ENCODE data around the gene KLHDC1.

KLHDC1 gene

DNA sequence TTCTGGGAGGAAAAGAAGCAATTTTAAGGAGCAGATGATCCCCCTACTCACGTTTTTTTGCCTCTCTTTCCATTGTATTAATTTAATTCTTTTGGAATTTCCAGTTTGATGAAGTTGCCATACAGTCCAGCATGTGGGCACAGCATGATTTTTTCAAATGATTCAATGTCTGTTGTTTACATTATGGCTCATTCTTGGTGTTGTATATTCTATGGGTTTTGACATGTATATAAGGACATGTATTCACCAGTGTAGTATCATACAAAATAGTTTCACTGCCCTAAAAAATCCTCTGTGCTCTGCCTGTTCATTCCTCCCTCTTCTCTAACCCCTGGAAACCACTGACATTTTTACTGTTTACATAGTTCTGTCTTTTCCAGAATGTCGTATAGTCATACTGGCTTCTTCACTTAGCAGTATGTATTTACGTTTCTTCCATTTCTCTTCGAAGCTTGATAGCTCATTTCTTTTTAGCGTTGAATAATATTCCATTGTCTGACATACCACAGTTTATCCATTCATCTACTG, 61.7 kb downstream of the KLHDC1 start:
- no peaks in the 10 kb centered on the region for H3K9me2 ChIP-seq (replicated peaks; ENCODE audit: low read depth, low read length)

DNA sequence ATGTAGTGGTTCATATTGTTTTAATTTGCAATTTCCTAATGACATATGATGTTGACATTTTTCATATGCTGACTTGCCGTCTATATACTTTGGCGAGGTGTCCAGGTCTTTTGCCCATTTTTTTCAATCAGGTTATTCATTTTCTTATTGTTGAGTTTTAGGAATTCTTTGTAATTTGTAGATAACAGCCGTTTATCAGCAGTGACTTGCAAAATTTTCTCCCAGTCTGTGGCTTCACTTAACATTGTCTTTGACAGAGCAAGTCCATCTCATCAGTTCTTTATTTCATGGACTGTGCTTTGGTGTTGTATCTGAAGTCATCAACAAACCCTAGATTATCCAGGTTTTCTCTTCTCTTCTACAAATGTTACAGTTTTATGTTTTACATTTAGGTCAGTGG, 62.5 kb downstream of the KLHDC1 start:
- no peak overlapping the region for H3K9ac ChIP-seq (ENCODE audit: low read depth, low read length, poor library complexity, severe bottlenecking)
- H3F3A ChIP-seq (ENCODE audit: low read depth) = no peaks in the 10 kb centered on the region
- no peak overlapping the region for H3K4me2 ChIP-seq (ENCODE audit: low read depth, low read length, poor library complexity, severe bottlenecking)
- no peaks in the 10 kb centered on the region for H3K79me2 ChIP-seq (ENCODE audit: insufficient read depth, low read length)
- no peaks in the 10 kb centered on the region for H3K9me2 ChIP-seq (replicated peaks; ENCODE audit: low read depth, low read length)
- H3K9me3 ChIP-seq (ENCODE audit: insufficient read depth, low read depth, low read length) = no peaks in the 10 kb centered on the region
- H2AFZ ChIP-seq (ENCODE audit: low read length) = no peak overlapping the region
- H3K27me3 ChIP-seq (ENCODE audit: insufficient read depth, low read length, poor library complexity, severe bottlenecking) = no peaks in the 10 kb centered on the region
- no peaks in the 10 kb centered on the region for H3K4me1 ChIP-seq (ENCODE audit: insufficient read depth, low read length, poor library complexity, severe bottlenecking)
- no peak for TF ChIP-seq EZH2phosphoT487 (IDR thresholded peaks at IDR 0.05; ENCODE audit: borderline replicate concordance)
- TF ChIP-seq, protein P1, sequence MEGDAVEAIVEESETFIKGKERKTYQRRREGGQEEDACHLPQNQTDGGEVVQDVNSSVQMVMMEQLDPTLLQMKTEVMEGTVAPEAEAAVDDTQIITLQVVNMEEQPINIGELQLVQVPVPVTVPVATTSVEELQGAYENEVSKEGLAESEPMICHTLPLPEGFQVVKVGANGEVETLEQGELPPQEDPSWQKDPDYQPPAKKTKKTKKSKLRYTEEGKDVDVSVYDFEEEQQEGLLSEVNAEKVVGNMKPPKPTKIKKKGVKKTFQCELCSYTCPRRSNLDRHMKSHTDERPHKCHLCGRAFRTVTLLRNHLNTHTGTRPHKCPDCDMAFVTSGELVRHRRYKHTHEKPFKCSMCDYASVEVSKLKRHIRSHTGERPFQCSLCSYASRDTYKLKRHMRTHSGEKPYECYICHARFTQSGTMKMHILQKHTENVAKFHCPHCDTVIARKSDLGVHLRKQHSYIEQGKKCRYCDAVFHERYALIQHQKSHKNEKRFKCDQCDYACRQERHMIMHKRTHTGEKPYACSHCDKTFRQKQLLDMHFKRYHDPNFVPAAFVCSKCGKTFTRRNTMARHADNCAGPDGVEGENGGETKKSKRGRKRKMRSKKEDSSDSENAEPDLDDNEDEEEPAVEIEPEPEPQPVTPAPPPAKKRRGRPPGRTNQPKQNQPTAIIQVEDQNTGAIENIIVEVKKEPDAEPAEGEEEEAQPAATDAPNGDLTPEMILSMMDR (conservative IDR thresholded peaks at IDR 0.05; ENCODE audit: low read length) = no peak
- H3K4me3 ChIP-seq (ENCODE audit: low read length, poor library complexity, severe bottlenecking) = no peak overlapping the region
- no peaks in the 10 kb centered on the region for H3K36me3 ChIP-seq (ENCODE audit: insufficient read depth, low read length)
- no peaks in the 10 kb centered on the region for H4K20me1 ChIP-seq (ENCODE audit: insufficient read depth, low read length, poor library complexity, severe bottlenecking)

More for the DNA sequence above, 61.7 kb downstream of the KLHDC1 start:
- H3K4me3 ChIP-seq (ENCODE audit: low read length, poor library complexity, severe bottlenecking) = no peak overlapping the region
- TF ChIP-seq EZH2phosphoT487 (IDR thresholded peaks at IDR 0.05; ENCODE audit: borderline replicate concordance) = no peak
- TF ChIP-seq, protein P1 (conservative IDR thresholded peaks at IDR 0.05; ENCODE audit: low read length) = no peak
- H3K27me3 ChIP-seq (ENCODE audit: insufficient read depth, low read length, poor library complexity, severe bottlenecking) = no peaks in the 10 kb centered on the region
- no peak overlapping the region for H2AFZ ChIP-seq (ENCODE audit: low read length)
- H4K20me1 ChIP-seq (ENCODE audit: insufficient read depth, low read length, poor library complexity, severe bottlenecking) = no peaks in the 10 kb centered on the region
- no peak overlapping the region for H3K9ac ChIP-seq (ENCODE audit: low read depth, low read length, poor library complexity, severe bottlenecking)
- H3K4me1 ChIP-seq (ENCODE audit: insufficient read depth, low read length, poor library complexity, severe bottlenecking) = no peaks in the 10 kb centered on the region
- H3F3A ChIP-seq (ENCODE audit: low read depth) = no peaks in the 10 kb centered on the region
- no peaks in the 10 kb centered on the region for H3K9me3 ChIP-seq (ENCODE audit: insufficient read depth, low read depth, low read length)
- H3K36me3 ChIP-seq (ENCODE audit: insufficient read depth, low read length) = no peaks in the 10 kb centered on the region
- H3K4me2 ChIP-seq (ENCODE audit: low read depth, low read length, poor library complexity, severe bottlenecking) = no peak overlapping the region
- H3K79me2 ChIP-seq (ENCODE audit: insufficient read depth, low read length) = no peaks in the 10 kb centered on the region

DNA sequence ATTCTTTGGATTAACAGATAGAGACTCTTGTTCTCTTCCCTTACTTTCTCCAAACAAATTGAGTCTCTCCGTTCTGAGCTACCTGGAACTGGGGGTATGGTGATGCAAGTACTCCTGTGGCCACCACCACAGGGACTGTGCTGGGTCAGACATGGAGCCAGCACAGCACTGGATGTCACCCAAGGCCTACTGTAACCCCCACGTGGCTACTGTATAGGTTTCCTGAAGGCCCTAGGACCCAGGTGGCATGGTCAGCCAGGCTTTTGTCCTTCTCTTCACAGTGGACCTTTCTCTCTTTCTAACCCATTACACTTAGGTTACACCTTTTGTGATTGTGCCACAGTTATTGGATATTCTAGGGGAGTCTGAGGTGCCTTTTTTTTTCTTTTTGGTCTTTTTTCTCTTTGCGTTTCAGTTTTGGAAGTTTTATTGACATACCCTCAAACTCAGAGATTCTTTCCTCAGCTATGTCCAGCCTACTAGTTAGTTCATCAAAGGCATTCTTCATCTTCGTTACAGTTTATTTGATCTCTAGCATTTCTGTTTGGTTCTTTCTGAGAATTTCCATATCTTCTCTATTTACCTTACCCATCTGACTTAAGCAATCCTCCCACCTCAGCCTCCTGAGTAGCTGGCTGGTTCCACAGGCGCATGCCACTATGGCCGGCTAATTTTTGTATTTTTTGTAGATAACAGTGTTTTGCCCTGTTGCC, 69.1 kb downstream of the KLHDC1 start:
- H4K20me1 ChIP-seq (ENCODE audit: insufficient read depth, low read length, poor library complexity, severe bottlenecking) = no peaks in the 10 kb centered on the region
- TF ChIP-seq EZH2phosphoT487 (IDR thresholded peaks at IDR 0.05; ENCODE audit: borderline replicate concordance) = no peak
- TF ChIP-seq, protein P1 (conservative IDR thresholded peaks at IDR 0.05; ENCODE audit: low read length) = no peak

More for the DNA sequence above, 69.1 kb downstream of the KLHDC1 start:
- Histone ChIP-seq H3K36me3 (ENCODE audit: insufficient read depth, low read length) (no peaks in the 10 kb centered on the region), H3K9me3 (ENCODE audit: insufficient read depth, low read depth, low read length) (no peaks in the 10 kb centered on the region), H3K9me2 (replicated peaks; ENCODE audit: low read depth, low read length) (no peaks in the 10 kb centered on the region), H2AFZ (ENCODE audit: low read length) (no peak overlapping the region), H3F3A (ENCODE audit: low read depth) (0 out of 2 replicates have a peak, but pooled peaks cover under 1% of the 10 kb centered on the region), H3K4me1 (ENCODE audit: insufficient read depth, low read length, poor library complexity, severe bottlenecking) (peaks cover 4% of the 10 kb centered on the region), H3K9ac (ENCODE audit: low read depth, low read length, poor library complexity, severe bottlenecking) (no peak overlapping the region), H3K27me3 (ENCODE audit: insufficient read depth, low read length, poor library complexity, severe bottlenecking) (no peaks in the 10 kb centered on the region), H3K79me2 (ENCODE audit: insufficient read depth, low read length) (no peaks in the 10 kb centered on the region), H3K4me3 (ENCODE audit: low read length, poor library complexity, severe bottlenecking) (no peak overlapping the region), H3K4me2 (ENCODE audit: low read depth, low read length, poor library complexity, severe bottlenecking) (no peak overlapping the region)
